ENCODE data around the gene C6orf58. TPM values are rescaled to one million over a fixed set of nuclear protein-coding genes. Genes with fewer than 3 reads are reported as not detected.

Gene C6orf58
- polyA plus RNA-seq, 1 experiment = not detected

DNA sequence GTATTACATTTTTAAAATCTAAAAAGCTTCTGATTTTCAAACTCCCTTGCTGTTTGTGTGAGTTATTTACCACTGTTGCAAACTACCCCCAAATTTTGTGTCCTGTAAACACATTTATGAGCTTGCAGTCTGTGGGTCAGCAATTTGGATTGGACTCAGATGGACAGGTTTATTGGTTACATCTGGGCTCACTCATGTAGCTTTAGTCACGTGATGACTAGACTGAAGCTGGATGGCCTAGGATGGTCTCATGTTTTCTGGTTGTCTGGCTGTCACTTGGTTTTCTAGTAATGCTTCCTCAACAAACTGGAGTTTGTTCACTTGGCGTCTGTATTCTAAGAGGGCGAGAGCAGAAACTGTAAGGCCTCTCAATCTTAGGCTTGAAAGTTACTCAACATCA lies 12.2 kb upstream of the C6orf58 start:
- DNase-seq (ENCODE audit: low read depth) = no peak
- no peaks in the 10 kb centered on the region for H3K36me3 ChIP-seq (ENCODE audit: control insufficient read depth, insufficient read depth, low read length)
- ChIA-PET POLR2A (no interaction called here), CTCF (interaction anchor here (1.2 kb wide), 1 partner anchor 25 kb away, joined by 3 read pairs; no protein-coding TSS in a partner anchor)
- TF ChIP-seq, protein P1, sequence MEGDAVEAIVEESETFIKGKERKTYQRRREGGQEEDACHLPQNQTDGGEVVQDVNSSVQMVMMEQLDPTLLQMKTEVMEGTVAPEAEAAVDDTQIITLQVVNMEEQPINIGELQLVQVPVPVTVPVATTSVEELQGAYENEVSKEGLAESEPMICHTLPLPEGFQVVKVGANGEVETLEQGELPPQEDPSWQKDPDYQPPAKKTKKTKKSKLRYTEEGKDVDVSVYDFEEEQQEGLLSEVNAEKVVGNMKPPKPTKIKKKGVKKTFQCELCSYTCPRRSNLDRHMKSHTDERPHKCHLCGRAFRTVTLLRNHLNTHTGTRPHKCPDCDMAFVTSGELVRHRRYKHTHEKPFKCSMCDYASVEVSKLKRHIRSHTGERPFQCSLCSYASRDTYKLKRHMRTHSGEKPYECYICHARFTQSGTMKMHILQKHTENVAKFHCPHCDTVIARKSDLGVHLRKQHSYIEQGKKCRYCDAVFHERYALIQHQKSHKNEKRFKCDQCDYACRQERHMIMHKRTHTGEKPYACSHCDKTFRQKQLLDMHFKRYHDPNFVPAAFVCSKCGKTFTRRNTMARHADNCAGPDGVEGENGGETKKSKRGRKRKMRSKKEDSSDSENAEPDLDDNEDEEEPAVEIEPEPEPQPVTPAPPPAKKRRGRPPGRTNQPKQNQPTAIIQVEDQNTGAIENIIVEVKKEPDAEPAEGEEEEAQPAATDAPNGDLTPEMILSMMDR (IDR thresholded peaks at IDR 0.05; ENCODE audit: insufficient read depth, low read depth, low read length) = no peak
- H3K4me3 ChIP-seq (ENCODE audit: low read depth, low read length) = no peak overlapping the region
- H3K27me3 ChIP-seq (ENCODE audit: control insufficient read depth, insufficient read depth, low read length) = no peaks in the 10 kb centered on the region

DNA sequence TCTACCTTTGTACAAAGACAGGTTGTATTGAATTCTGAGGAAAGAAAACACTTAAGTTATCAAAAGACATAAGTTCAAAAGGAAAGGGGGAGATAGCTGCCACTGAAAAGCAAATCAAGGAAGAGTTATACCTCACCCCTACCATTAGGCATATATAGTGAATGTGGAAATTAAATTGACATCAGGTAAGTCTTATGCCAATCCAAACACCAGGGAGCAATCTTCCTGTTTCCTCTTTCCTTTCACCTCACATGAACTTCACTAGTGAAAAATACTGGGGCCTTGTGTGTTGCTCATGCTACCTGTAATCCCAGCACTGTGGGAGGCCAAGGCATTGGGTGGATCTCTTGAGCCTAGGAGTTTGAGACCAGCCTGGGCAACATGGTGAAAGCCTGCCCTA lies 10.9 kb upstream of the C6orf58 start:
- Histone ChIP-seq H3K36me3 (ENCODE audit: control insufficient read depth, insufficient read depth, low read length) (no peaks in the 10 kb centered on the region), H3K4me3 (ENCODE audit: low read depth, low read length) (no peak overlapping the region), H3K27me3 (ENCODE audit: control insufficient read depth, insufficient read depth, low read length) (no peaks in the 10 kb centered on the region)
- CTCF ChIA-PET = interaction anchor here (0.6 to 1.0 kb wide), 2 partner anchors 12 to 27 kb away, joined by 3 to 4 read pairs; no protein-coding TSS in a partner anchor
- no peak for DNase-seq (ENCODE audit: low read depth)
- TF ChIP-seq, protein P1 (IDR thresholded peaks at IDR 0.05; ENCODE audit: insufficient read depth, low read depth, low read length) = no peak
- POLR2A ChIA-PET = no interaction called here

DNA sequence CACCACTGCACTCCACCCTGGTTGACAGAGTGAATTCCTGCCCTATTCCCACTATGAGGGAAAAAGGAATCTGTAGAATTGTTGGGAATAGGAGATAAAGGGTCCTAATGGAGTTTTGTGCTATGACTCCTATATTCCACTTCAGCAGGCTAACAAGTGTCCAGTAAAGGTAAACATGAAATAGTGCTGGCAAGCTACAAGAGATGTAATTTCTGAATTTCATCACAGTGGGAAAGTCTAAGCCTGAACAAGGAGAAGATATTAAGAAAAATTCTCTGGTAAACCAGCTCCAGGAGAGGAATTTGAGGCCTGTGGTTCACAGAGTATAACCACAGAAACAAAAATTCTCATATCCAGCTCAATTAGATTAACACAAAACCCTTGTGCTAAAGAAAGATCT lies 10.3 kb upstream of the C6orf58 start:
- CTCF ChIA-PET = interaction anchor here (1.0 to 1.3 kb wide), 2 partner anchors 28 to 300 kb away, joined by 3 to 4 read pairs; partner anchors contain the start of gene RNF146

DNA sequence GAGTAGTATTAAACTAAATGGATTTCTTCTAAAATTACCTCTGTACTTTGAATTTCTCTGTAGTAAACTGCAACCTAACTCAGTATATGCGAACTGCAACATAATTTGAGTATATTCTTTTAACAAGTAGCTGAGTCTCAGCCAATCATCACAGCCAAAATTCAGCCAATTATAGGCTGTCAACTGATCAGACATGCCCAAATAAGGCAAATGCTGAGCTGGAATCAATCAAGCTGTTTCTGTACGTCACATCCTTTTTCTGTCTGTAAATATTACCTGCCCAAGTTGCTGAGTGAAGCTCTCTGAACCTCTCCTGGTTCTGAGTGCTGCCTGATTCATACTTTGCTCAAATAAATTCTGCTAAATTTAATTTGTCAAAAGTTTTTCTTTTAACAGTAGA lies 9.5 kb upstream of the C6orf58 start:
- ChIA-PET POLR2A (no interaction called here), CTCF (interaction anchor here (1.3 kb wide), 1 partner anchor 301 kb away, joined by 4 read pairs; the partner anchor contains the start of gene RNF146)

More for the DNA sequence above, 10.3 kb upstream of the C6orf58 start:
- Histone ChIP-seq H3K27me3 (ENCODE audit: control insufficient read depth, insufficient read depth, low read length) (no peaks in the 10 kb centered on the region), H3K4me3 (ENCODE audit: low read depth, low read length) (no peak overlapping the region), H3K36me3 (ENCODE audit: control insufficient read depth, insufficient read depth, low read length) (no peaks in the 10 kb centered on the region)
- no peak for DNase-seq (ENCODE audit: low read depth)
- POLR2A ChIA-PET = no interaction called here
- TF ChIP-seq, protein P1 (IDR thresholded peaks at IDR 0.05; ENCODE audit: insufficient read depth, low read depth, low read length) = no peak

GRCh38 chr6:127570739-127571389 lies 6.1 kb upstream of the C6orf58 start:
- H3K36me3 ChIP-seq (ENCODE audit: control insufficient read depth, insufficient read depth, low read length) = no peaks in the 10 kb centered on the region
- H3K27me3 ChIP-seq (ENCODE audit: control insufficient read depth, insufficient read depth, low read length) = no peaks in the 10 kb centered on the region
- ChIA-PET CTCF (no interaction called here), POLR2A (no interaction called here)
- DNase-seq (ENCODE audit: low read depth) = no peak
- no peak overlapping the region for H3K4me3 ChIP-seq (ENCODE audit: low read depth, low read length)
- TF ChIP-seq, protein P1 (IDR thresholded peaks at IDR 0.05; ENCODE audit: insufficient read depth, low read depth, low read length) = no peak

More for the DNA sequence above, 9.5 kb upstream of the C6orf58 start:
- H3K27me3 ChIP-seq (ENCODE audit: control insufficient read depth, insufficient read depth, low read length) = no peaks in the 10 kb centered on the region
- TF ChIP-seq, protein P1 (IDR thresholded peaks at IDR 0.05; ENCODE audit: insufficient read depth, low read depth, low read length) = no peak
- no peak for DNase-seq (ENCODE audit: low read depth)
- no peaks in the 10 kb centered on the region for H3K36me3 ChIP-seq (ENCODE audit: control insufficient read depth, insufficient read depth, low read length)
- H3K4me3 ChIP-seq (ENCODE audit: low read depth, low read length) = no peak overlapping the region
